Glomerular visceral epithelial cell (primary cell): ENCODE measurements around the gene GMDS.

Experiments used
- DNase-seq: peaks from one replicate; pipeline ENCODE4 v3.0.0-alpha.2; 2016; ENCODE audit errors: extremely low spot score

The GMDS gene

GRCh38 chr6:1832844-1833787 is 412.3 kb downstream of the GMDS start:
- DNase-seq = peak; percentile 75

- no peak for DNase-seq
Measured at GRCh38 chr6:1832358-1832757, 413.0 kb downstream of the GMDS start.

GRCh38 chr6:1827984-1828793 is 417.2 kb downstream of the GMDS start:
- DNase-seq = no peak

- DNase-seq = no peak
Measured at GRCh38 chr6:1825926-1826325, 419.5 kb downstream of the GMDS start.

- DNase-seq = no peak
Measured at GRCh38 chr6:1825277-1825676, 420.1 kb downstream of the GMDS start.

GRCh38 chr6:1821513-1822183 is 423.8 kb downstream of the GMDS start:
- DNase-seq = no peak

- DNase-seq = no peak
Measured at GRCh38 chr6:1821164-1821512, 424.3 kb downstream of the GMDS start.

- no peak for DNase-seq
Measured at GRCh38 chr6:1820714-1821113, 424.7 kb downstream of the GMDS start.

GRCh38 chr6:1820165-1820564 is 425.2 kb downstream of the GMDS start:
- peak; percentile 7 for DNase-seq

- DNase-seq = no peak
Measured at GRCh38 chr6:1819007-1819406, 426.4 kb downstream of the GMDS start.

GRCh38 chr6:1817033-1817761 is 428.2 kb downstream of the GMDS start:
- no peak for DNase-seq

- no peak for DNase-seq
Measured at GRCh38 chr6:1815827-1816452, 429.5 kb downstream of the GMDS start.

GRCh38 chr6:1814279-1814678 is 431.1 kb downstream of the GMDS start:
- no peak for DNase-seq

- no peak for DNase-seq
Measured at GRCh38 chr6:1812487-1812886, 432.9 kb downstream of the GMDS start.

GRCh38 chr6:1812034-1812433 is 433.4 kb downstream of the GMDS start:
- no peak for DNase-seq

- DNase-seq = no peak
Measured at GRCh38 chr6:1810880-1811279, 434.5 kb downstream of the GMDS start.

GRCh38 chr6:1809291-1809988 is 436.0 kb downstream of the GMDS start:
- DNase-seq = no peak

- no peak for DNase-seq
Measured at GRCh38 chr6:1806935-1807334, 438.5 kb downstream of the GMDS start.

GRCh38 chr6:1802491-1803395 is 442.7 kb downstream of the GMDS start:
- no peak for DNase-seq

- no peak for DNase-seq
Measured at GRCh38 chr6:1801401-1801800, 444.0 kb downstream of the GMDS start.
